Measurements from ENCODE around the gene TRPM2.

TRPM2 gene

GRCh38 chr21:44353191-44353970 is at the start of gene TRPM2:
TSS of gene TRPM2 (plus strand) at chr21:44353621. CDS start at chr21:44353701, 80 bp downstream.
- DNase-seq (ENCODE audit: low read depth in 2 of 2) = no peak

- no peak for DNase-seq (ENCODE audit: low read depth in 2 of 2)
Observed at GRCh38 chr21:44304011-44304616, 49.3 kb upstream of the TRPM2 start.

GRCh38 chr21:44304877-44305293 is 48.5 kb upstream of the TRPM2 start:
- no peak for DNase-seq (ENCODE audit: low read depth in 2 of 2)

- no peak for DNase-seq (ENCODE audit: low read depth in 2 of 2)
Observed at GRCh38 chr21:44305691-44306090, 47.7 kb upstream of the TRPM2 start.

- no peak for DNase-seq (ENCODE audit: low read depth in 2 of 2)
Observed at GRCh38 chr21:44306936-44307704, 46.3 kb upstream of the TRPM2 start.

GRCh38 chr21:44310628-44311507 is 42.6 kb upstream of the TRPM2 start:
- no peak for DNase-seq (ENCODE audit: low read depth in 2 of 2)

- DNase-seq (ENCODE audit: low read depth in 2 of 2) = no peak
Observed at GRCh38 chr21:44312089-44312488, 41.3 kb upstream of the TRPM2 start.

GRCh38 chr21:44312716-44313115 is 40.7 kb upstream of the TRPM2 start:
- DNase-seq (ENCODE audit: low read depth in 2 of 2) = no peak

- DNase-seq (ENCODE audit: low read depth in 2 of 2) = no peak
Observed at GRCh38 chr21:44313451-44313850, 40.0 kb upstream of the TRPM2 start.

- DNase-seq (ENCODE audit: low read depth in 2 of 2) = no peak
Observed at GRCh38 chr21:44314128-44314527, 39.3 kb upstream of the TRPM2 start.

GRCh38 chr21:44314561-44314960 is 38.9 kb upstream of the TRPM2 start:
- DNase-seq (ENCODE audit: low read depth in 2 of 2) = no peak

GRCh38 chr21:44315691-44316203 is 37.7 kb upstream of the TRPM2 start:
- DNase-seq (ENCODE audit: low read depth in 2 of 2) = no peak

GRCh38 chr21:44316277-44316900 is 37.0 kb upstream of the TRPM2 start:
- DNase-seq (ENCODE audit: low read depth in 2 of 2) = no peak

GRCh38 chr21:44317241-44317782 is 36.1 kb upstream of the TRPM2 start:
- no peak for DNase-seq (ENCODE audit: low read depth in 2 of 2)

GRCh38 chr21:44317871-44318270 is 35.5 kb upstream of the TRPM2 start:
- DNase-seq (ENCODE audit: low read depth in 2 of 2) = no peak

GRCh38 chr21:44318489-44319285 is 34.7 kb upstream of the TRPM2 start:
- DNase-seq (ENCODE audit: low read depth in 2 of 2) = no peak

- no peak for DNase-seq (ENCODE audit: low read depth in 2 of 2)
Observed at GRCh38 chr21:44319407-44320065, 33.9 kb upstream of the TRPM2 start.

GRCh38 chr21:44320847-44321246 is 32.6 kb upstream of the TRPM2 start:
- no peak for DNase-seq (ENCODE audit: low read depth in 2 of 2)

- no peak for DNase-seq (ENCODE audit: low read depth in 2 of 2)
Observed at GRCh38 chr21:44321846-44322450, 31.5 kb upstream of the TRPM2 start.

Measured in stimulated activated CD4-positive, alpha-beta T cell treated with anti-CD3 and anti-CD28 coated beads, Interleukin-15, amount 100 ng/mL, for 48 hours (primary cell).